Body of pancreas (tissue), 4 donors: ENCODE measurements around the gene CLEC16A.
"Not testable (repeated sequence)": the region's sequence is repeated elsewhere in the genome, so short reads cannot be mapped to it uniquely, and the experiment has no call there.

Experiments used
- POLR2A ChIP-seq, 3 donors: fragments of 450-650 bp; IDR thresholded peaks; one replicate each; pipeline ENCODE4 v1.6.1; 2016; ENCODE audit warnings: antibody characterized with exemption in 3 of 3, mild to moderate bottlenecking in 2 of 3
- TF ChIP-seq, protein P1 (sequence below), 7 experiments: fragments of 450-650 bp in 4 of 7; fragments of 200-600 bp in 3 of 7; sonication (generic) in 3 of 7; IDR thresholded peaks; one replicate each; pipeline ENCODE4 v1.5.1; 2016 to 2019; ENCODE audit warnings: antibody characterized with exemption in 7 of 7

DNA sequence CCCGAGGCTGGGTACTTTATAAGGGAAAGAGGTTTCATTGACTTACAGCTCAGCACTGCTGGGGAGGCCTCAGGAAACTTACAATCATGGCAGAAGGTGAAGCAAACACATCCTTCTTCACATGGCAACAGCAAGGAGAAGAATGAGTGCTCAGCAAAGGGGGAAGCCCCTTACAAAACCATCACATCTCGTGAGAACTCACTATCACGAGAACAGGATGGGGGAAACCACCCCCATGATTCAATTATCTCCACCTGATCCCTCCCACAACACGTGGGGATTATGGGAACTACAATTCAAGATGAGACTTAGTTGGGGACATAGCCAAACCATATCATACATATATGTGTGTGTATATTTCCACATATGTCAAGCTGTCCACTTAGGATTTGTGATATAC is 22.2 kb downstream of the CLEC16A start:
- TF ChIP-seq, protein P1, sequence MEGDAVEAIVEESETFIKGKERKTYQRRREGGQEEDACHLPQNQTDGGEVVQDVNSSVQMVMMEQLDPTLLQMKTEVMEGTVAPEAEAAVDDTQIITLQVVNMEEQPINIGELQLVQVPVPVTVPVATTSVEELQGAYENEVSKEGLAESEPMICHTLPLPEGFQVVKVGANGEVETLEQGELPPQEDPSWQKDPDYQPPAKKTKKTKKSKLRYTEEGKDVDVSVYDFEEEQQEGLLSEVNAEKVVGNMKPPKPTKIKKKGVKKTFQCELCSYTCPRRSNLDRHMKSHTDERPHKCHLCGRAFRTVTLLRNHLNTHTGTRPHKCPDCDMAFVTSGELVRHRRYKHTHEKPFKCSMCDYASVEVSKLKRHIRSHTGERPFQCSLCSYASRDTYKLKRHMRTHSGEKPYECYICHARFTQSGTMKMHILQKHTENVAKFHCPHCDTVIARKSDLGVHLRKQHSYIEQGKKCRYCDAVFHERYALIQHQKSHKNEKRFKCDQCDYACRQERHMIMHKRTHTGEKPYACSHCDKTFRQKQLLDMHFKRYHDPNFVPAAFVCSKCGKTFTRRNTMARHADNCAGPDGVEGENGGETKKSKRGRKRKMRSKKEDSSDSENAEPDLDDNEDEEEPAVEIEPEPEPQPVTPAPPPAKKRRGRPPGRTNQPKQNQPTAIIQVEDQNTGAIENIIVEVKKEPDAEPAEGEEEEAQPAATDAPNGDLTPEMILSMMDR (IDR thresholded peaks at IDR 0.05) = not testable (repeated sequence)
- TF ChIP-seq POLR2A (IDR thresholded peaks at IDR 0.05) = not testable (repeated sequence)
